Measurements from ENCODE around the gene CNDP2.

Gene CNDP2

DNA sequence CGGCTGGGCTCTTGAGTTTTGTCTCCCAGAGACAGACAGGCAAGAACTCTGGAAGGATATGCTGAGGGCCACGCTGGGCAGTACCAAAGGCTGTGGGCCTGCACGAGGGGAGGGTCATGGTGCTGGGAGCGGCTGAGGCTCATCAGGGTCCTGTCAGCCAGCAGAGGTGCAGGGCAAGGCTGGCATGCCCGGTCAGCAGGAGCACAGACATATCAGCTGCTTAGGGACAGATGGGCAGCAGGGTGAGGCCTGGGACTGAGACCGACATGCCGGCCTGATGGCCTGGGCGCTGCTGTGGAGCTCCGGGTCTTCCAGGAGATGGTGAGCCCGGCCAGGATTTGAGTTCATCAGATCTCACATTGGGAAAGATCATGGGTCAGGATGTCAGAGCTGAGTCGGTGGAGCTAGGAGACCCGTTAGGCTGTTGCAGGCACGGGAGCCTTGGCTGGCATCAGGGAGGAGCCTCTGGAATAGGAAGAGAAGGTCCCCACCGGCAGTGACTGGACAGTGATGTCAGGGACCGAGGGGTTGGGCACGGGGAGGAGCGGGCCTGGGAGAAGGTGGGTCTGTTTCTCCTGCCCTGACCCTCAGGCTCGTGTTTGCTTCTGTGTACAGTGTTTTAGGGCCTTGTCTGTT, 18.8 kb downstream of the CNDP2 start:
- Histone ChIP-seq H3K9ac (no peak overlapping the region), H3K4me2 (ENCODE audit: low read length) (no peak overlapping the region), H3K27ac (no peak overlapping the region), H3K79me2 (no peaks in the 10 kb centered on the region), H3K27me3 (ENCODE audit: control insufficient read depth, insufficient read depth, low read length) (no peaks in the 10 kb centered on the region), H3K4me3 (ENCODE audit: low read depth, low read length) (no peak overlapping the region), H3K9me3 (ENCODE audit: control insufficient read depth, low read length) (no peaks in the 10 kb centered on the region), H3K4me1 (no peaks in the 10 kb centered on the region), H3K36me3 (ENCODE audit: control insufficient read depth, insufficient read depth, low read length) (no peaks in the 10 kb centered on the region), H2AFZ (no peak overlapping the region)
- TF ChIP-seq, protein P1, sequence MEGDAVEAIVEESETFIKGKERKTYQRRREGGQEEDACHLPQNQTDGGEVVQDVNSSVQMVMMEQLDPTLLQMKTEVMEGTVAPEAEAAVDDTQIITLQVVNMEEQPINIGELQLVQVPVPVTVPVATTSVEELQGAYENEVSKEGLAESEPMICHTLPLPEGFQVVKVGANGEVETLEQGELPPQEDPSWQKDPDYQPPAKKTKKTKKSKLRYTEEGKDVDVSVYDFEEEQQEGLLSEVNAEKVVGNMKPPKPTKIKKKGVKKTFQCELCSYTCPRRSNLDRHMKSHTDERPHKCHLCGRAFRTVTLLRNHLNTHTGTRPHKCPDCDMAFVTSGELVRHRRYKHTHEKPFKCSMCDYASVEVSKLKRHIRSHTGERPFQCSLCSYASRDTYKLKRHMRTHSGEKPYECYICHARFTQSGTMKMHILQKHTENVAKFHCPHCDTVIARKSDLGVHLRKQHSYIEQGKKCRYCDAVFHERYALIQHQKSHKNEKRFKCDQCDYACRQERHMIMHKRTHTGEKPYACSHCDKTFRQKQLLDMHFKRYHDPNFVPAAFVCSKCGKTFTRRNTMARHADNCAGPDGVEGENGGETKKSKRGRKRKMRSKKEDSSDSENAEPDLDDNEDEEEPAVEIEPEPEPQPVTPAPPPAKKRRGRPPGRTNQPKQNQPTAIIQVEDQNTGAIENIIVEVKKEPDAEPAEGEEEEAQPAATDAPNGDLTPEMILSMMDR (IDR thresholded peaks at IDR 0.05) = no peak

DNA sequence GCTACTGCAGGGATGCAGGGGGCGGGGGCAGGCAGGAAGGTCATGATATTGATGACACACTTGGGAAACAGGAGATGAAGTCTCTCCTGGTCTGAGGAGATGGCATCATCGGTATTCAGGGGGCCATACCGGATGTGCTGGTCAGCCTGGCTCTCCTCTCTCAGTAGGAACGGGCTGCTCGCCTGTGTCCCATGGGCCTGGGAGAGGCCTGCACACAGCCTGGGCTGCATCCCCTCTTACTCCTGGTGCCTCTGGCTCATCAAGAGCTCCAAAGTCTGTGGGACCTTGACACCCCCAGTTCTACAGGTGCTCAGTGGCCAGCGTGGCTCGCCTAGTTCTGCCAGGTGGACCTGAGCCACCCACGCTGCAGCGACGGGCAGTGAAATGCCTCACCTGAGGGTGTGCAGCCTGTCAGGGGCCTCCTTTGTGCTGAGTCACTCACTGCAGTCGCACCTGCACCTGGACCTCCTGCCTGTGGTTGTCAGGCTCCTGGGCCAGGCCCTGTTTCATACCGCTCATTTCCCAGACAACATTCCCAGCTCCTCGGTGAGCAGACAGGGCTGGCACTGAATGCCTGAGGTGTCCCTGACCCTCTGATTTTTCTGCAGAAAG, 19.6 kb downstream of the CNDP2 start:
- TF ChIP-seq, protein P1 (IDR thresholded peaks at IDR 0.05) = no peak
- Histone ChIP-seq H3K9me3 (ENCODE audit: control insufficient read depth, low read length) (no peaks in the 10 kb centered on the region), H3K4me1 (no peaks in the 10 kb centered on the region), H3K36me3 (ENCODE audit: control insufficient read depth, insufficient read depth, low read length) (no peaks in the 10 kb centered on the region), H2AFZ (no peak overlapping the region), H3K27me3 (ENCODE audit: control insufficient read depth, insufficient read depth, low read length) (no peaks in the 10 kb centered on the region), H3K9ac (no peak overlapping the region), H3K4me3 (ENCODE audit: low read depth, low read length) (no peak overlapping the region), H3K79me2 (no peaks in the 10 kb centered on the region), H3K27ac (no peak overlapping the region), H3K4me2 (ENCODE audit: low read length) (no peak overlapping the region)

DNA sequence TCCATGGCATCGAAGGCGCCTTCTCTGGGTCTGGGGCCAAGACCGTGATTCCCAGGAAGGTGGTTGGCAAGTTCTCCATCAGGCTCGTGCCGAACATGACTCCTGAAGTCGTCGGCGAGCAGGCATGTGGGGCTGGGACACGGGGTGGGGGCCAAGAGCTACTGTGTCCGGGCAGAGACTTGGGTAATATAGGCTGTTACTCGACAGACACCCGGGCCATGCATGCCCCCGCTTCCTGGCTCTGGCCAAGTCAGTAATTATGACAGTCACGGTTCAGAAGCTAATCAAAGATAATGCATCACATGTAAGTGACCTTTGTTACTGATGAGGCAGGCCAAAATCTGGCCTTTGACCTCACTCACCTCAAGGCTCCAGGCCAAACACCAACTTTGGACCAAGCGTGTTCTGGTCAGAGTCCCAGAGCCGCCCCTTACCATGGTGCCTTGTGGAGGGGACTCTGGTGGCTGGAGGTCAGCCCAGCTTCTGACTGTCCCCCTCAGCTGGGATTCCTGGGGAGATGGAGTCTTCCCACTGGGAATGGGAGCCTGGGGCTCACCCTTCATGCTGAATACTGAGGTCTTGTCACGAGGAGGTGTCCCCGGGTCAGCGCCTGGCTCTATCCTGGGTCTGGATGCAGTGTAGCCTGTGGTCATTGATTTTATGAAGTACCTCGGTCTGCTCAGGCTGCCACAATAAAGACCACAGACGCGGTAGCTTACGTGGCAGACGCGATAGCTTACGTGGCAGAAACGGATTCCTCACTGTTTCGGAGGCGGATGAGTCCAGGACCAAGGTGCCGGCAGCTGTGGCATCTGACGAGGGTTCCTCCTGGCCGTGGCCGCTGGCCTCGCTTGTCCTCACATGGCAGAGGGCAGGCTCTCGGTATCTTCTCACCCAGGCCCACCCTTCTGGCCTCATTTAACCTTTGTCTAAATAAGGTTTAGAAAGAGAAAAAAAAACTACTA, 20.4 kb downstream of the CNDP2 start:
- no peaks in the 10 kb centered on the region for H3K36me3 ChIP-seq (ENCODE audit: control insufficient read depth, insufficient read depth, low read length)
- no peak overlapping the region for H3K9ac ChIP-seq
- no peaks in the 10 kb centered on the region for H3K4me1 ChIP-seq

DNA sequence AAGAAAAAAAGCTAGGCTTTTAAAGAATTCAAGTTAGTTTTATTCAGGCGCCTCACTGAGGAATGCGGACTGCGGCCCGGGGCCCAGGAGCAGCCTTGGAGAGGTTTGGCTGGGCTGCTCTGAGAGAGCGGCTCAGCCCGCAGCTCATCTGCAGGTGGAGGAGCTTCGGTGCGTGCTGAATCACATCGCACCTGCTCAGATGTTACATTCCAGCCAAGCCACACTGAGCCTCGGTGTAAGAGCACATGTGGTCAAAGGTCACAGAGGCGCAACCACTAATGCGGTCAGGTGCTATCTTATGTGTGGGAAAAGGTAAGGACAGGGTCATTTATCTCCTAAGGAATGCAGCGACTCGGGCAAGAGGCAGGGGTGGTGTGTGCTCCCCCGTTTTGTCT, 21.1 kb downstream of the CNDP2 start:
- TF ChIP-seq, protein P1 (IDR thresholded peaks at IDR 0.05) = no peak
- H3K27ac ChIP-seq = no peak overlapping the region

More for the DNA sequence above, 20.4 kb downstream of the CNDP2 start:
- H3K27ac ChIP-seq = no peak overlapping the region
- TF ChIP-seq, protein P1 (IDR thresholded peaks at IDR 0.05) = no peak
- H3K4me2 ChIP-seq (ENCODE audit: low read length) = no peak overlapping the region
- no peaks in the 10 kb centered on the region for H3K9me3 ChIP-seq (ENCODE audit: control insufficient read depth, low read length)
- no peak overlapping the region for H2AFZ ChIP-seq
- no peak overlapping the region for H3K4me3 ChIP-seq (ENCODE audit: low read depth, low read length)
- no peaks in the 10 kb centered on the region for H3K27me3 ChIP-seq (ENCODE audit: control insufficient read depth, insufficient read depth, low read length)
- H3K79me2 ChIP-seq = no peaks in the 10 kb centered on the region

More for the DNA sequence above, 21.1 kb downstream of the CNDP2 start:
- Histone ChIP-seq H2AFZ (no peak overlapping the region), H3K4me1 (no peaks in the 10 kb centered on the region), H3K36me3 (ENCODE audit: control insufficient read depth, insufficient read depth, low read length) (no peaks in the 10 kb centered on the region), H3K9ac (no peak overlapping the region), H3K9me3 (ENCODE audit: control insufficient read depth, low read length) (no peaks in the 10 kb centered on the region), H3K4me2 (ENCODE audit: low read length) (no peak overlapping the region), H3K4me3 (ENCODE audit: low read depth, low read length) (no peak overlapping the region), H3K27me3 (ENCODE audit: control insufficient read depth, insufficient read depth, low read length) (no peaks in the 10 kb centered on the region), H3K79me2 (no peaks in the 10 kb centered on the region)

Measured in parathyroid adenoma (tissue), 2 donors.